HG02852 (cell line): ENCODE measurements around the gene ACOX3.

Experiments
- ATAC-seq: cut with Tn5 transposase; IDR thresholded peaks from one replicate; pipeline ENCODE4 v1.9.1; 2021; ENCODE audit warnings: mild to moderate bottlenecking, moderate library complexity; ENCODE audit not compliant: unreplicated experiment

The ACOX3 gene

GRCh38 chr4:8325291-8325973 lies 115.1 kb downstream of the ACOX3 start:
- ATAC-seq, result no peak

- ATAC-seq, result no peak
These were observed 115.8 kb downstream of the ACOX3 start for GRCh38 chr4:8324640-8325239.

GRCh38 chr4:8323947-8324555 lies 116.5 kb downstream of the ACOX3 start:
- no peak for ATAC-seq

- no peak for ATAC-seq
These were observed 117.5 kb downstream of the ACOX3 start for GRCh38 chr4:8322794-8323704.

GRCh38 chr4:8321771-8322170 lies 118.8 kb downstream of the ACOX3 start:
- no peak for ATAC-seq

- no peak for ATAC-seq
These were observed 119.3 kb downstream of the ACOX3 start for GRCh38 chr4:8321220-8321619.

GRCh38 chr4:8320386-8320750 lies 120.2 kb downstream of the ACOX3 start:
- ATAC-seq, result no peak

- no peak for ATAC-seq
These were observed 120.7 kb downstream of the ACOX3 start for GRCh38 chr4:8319731-8320385.

- ATAC-seq, result no peak
These were observed 121.5 kb downstream of the ACOX3 start for GRCh38 chr4:8319061-8319460.

- ATAC-seq, result no peak
These were observed 122.0 kb downstream of the ACOX3 start for GRCh38 chr4:8318509-8318908.

GRCh38 chr4:8317474-8317873 lies 123.0 kb downstream of the ACOX3 start:
- ATAC-seq, result no peak

- ATAC-seq, result no peak
These were observed 123.6 kb downstream of the ACOX3 start for GRCh38 chr4:8316911-8317351.
